HUES48 (cell line): ENCODE results near the gene CLCF1.

Experiments used
- H3K27ac ChIP-seq: one replicate; pipeline ENCODE4 v1.7.0; 2013; ENCODE audit warnings: low read depth, low read length, inconsistent platforms
- H3K27me3 ChIP-seq: 2 replicates; pipeline ENCODE4 v1.6.1; 2013; ENCODE audit warnings: mild to moderate bottlenecking, low read length; ENCODE audit not compliant: control insufficient read depth, insufficient read depth
- H3K36me3 ChIP-seq: 2 replicates; pipeline ENCODE4 v1.6.1; 2013; ENCODE audit warnings: low read length; ENCODE audit not compliant: control insufficient read depth, insufficient read depth
- H3K4me1 ChIP-seq: 2 replicates; pipeline ENCODE4 v1.6.1; 2013; ENCODE audit warnings: mild to moderate bottlenecking, low read length; ENCODE audit not compliant: control insufficient read depth, insufficient read depth
- H3K4me3 ChIP-seq: 2 replicates; pipeline ENCODE4 v1.5.1; 2013; ENCODE audit warnings: mild to moderate bottlenecking, low read depth, low read length
- H3K9ac ChIP-seq: 2 replicates; pipeline ENCODE4 v1.6.1; 2013; ENCODE audit warnings: mild to moderate bottlenecking, low read depth, low read length, moderate library complexity
- H3K9me3 ChIP-seq: 2 replicates; pipeline ENCODE4 v1.6.1; 2013; ENCODE audit warnings: low read length; ENCODE audit not compliant: control insufficient read depth, insufficient read depth

CLCF1 gene

GRCh38 chr11:67351275-67352005, 22.0 kb downstream of the CLCF1 start:
- no peaks in the 10 kb centered on the region for H3K27me3 ChIP-seq
- peaks cover 13% of the 10 kb centered on the region for H3K4me1 ChIP-seq
- H3K27ac ChIP-seq = no peak overlapping the region
- H3K4me3 ChIP-seq = no peak overlapping the region
- no peaks in the 10 kb centered on the region for H3K36me3 ChIP-seq
- no peaks in the 10 kb centered on the region for H3K9me3 ChIP-seq
- H3K9ac ChIP-seq = no peak overlapping the region

- no peaks in the 10 kb centered on the region for H3K36me3 ChIP-seq
- H3K27me3 ChIP-seq = no peaks in the 10 kb centered on the region
- H3K27ac ChIP-seq = no peak overlapping the region
- H3K9me3 ChIP-seq = no peaks in the 10 kb centered on the region
- H3K4me3 ChIP-seq = no peak overlapping the region
- H3K4me1 ChIP-seq = peaks cover 13% of the 10 kb centered on the region
- H3K9ac ChIP-seq = no peak overlapping the region
Measured at GRCh38 chr11:67349928-67350465, 23.4 kb downstream of the CLCF1 start.

GRCh38 chr11:67349457-67349856, 23.9 kb downstream of the CLCF1 start:
- Histone ChIP-seq H3K4me3 (no peak overlapping the region), H3K27me3 (no peaks in the 10 kb centered on the region), H3K36me3 (no peaks in the 10 kb centered on the region), H3K9ac (no peak overlapping the region), H3K4me1 (peaks cover 12% of the 10 kb centered on the region), H3K27ac (no peak overlapping the region), H3K9me3 (no peaks in the 10 kb centered on the region)

GRCh38 chr11:67349036-67349435, 24.4 kb downstream of the CLCF1 start:
- Histone ChIP-seq H3K4me1 (peaks cover 8% of the 10 kb centered on the region), H3K27ac (no peak overlapping the region), H3K9me3 (no peaks in the 10 kb centered on the region), H3K9ac (no peak overlapping the region), H3K36me3 (no peaks in the 10 kb centered on the region), H3K27me3 (no peaks in the 10 kb centered on the region), H3K4me3 (no peak overlapping the region)

GRCh38 chr11:67347964-67348749, 25.2 kb downstream of the CLCF1 start:
- no peak overlapping the region for H3K4me3 ChIP-seq
- H3K27ac ChIP-seq = no peak overlapping the region
- H3K9me3 ChIP-seq = no peaks in the 10 kb centered on the region
- H3K36me3 ChIP-seq = no peaks in the 10 kb centered on the region
- no peak overlapping the region for H3K9ac ChIP-seq
- H3K27me3 ChIP-seq = no peaks in the 10 kb centered on the region
- peaks cover 5% of the 10 kb centered on the region; the same call in 1 of the 2 replicates for H3K4me1 ChIP-seq

GRCh38 chr11:67345920-67346819, 27.2 kb downstream of the CLCF1 start:
- Histone ChIP-seq H3K36me3 (no peaks in the 10 kb centered on the region), H3K4me3 (no peak overlapping the region), H3K9me3 (no peaks in the 10 kb centered on the region), H3K9ac (no peak overlapping the region), H3K27me3 (no peaks in the 10 kb centered on the region), H3K27ac (no peak overlapping the region), H3K4me1 (no peaks in the 10 kb centered on the region)

- Histone ChIP-seq H3K9ac (no peak overlapping the region), H3K36me3 (no peaks in the 10 kb centered on the region), H3K27ac (no peak overlapping the region), H3K27me3 (no peaks in the 10 kb centered on the region), H3K9me3 (no peaks in the 10 kb centered on the region), H3K4me3 (no peak overlapping the region), H3K4me1 (no peaks in the 10 kb centered on the region)
Measured at GRCh38 chr11:67345247-67345919, 28.0 kb downstream of the CLCF1 start.

GRCh38 chr11:67344264-67344663, 29.1 kb downstream of the CLCF1 start:
- H3K27ac ChIP-seq = no peak overlapping the region
- no peaks in the 10 kb centered on the region for H3K9me3 ChIP-seq
- H3K9ac ChIP-seq = no peak overlapping the region
- no peaks in the 10 kb centered on the region for H3K27me3 ChIP-seq
- no peak overlapping the region for H3K4me3 ChIP-seq
- H3K36me3 ChIP-seq = no peaks in the 10 kb centered on the region
- H3K4me1 ChIP-seq = no peaks in the 10 kb centered on the region

- H3K4me1 ChIP-seq = no peaks in the 10 kb centered on the region
- no peak overlapping the region for H3K9ac ChIP-seq
Measured at GRCh38 chr11:67337257-67337656, 36.1 kb downstream of the CLCF1 start.

GRCh38 chr11:67332081-67332691, 41.2 kb downstream of the CLCF1 start:
- H3K4me1 ChIP-seq = no peaks in the 10 kb centered on the region
- H3K27ac ChIP-seq = no peak overlapping the region
- no peak overlapping the region for H3K9ac ChIP-seq
- H3K9me3 ChIP-seq = no peaks in the 10 kb centered on the region
- no peaks in the 10 kb centered on the region for H3K27me3 ChIP-seq
- no peaks in the 10 kb centered on the region for H3K36me3 ChIP-seq
- no peak overlapping the region for H3K4me3 ChIP-seq

More at GRCh38 chr11:67337257-67337656, 36.1 kb downstream of the CLCF1 start:
- no peak overlapping the region for H3K27ac ChIP-seq
- H3K9me3 ChIP-seq = no peaks in the 10 kb centered on the region
- no peaks in the 10 kb centered on the region for H3K27me3 ChIP-seq
- no peak overlapping the region for H3K4me3 ChIP-seq
- H3K36me3 ChIP-seq = no peaks in the 10 kb centered on the region
